ENCODE measurements around the gene SSTR1.

- TF ChIP-seq EZH2phosphoT487 (IDR thresholded peaks at IDR 0.05; ENCODE audit: borderline replicate concordance, low read length) (no peak), CTCF (IDR thresholded peaks at IDR 0.05; ENCODE audit: low read depth, low read length, poor library complexity, severe bottlenecking) (no peak)
These were observed 36.1 kb downstream of the SSTR1 start for GRCh38 chr14:38243696-38244240.
